ENCODE results near the gene MMS22L.

- TF ChIP-seq POLR2A (IDR thresholded peaks at IDR 0.05): no peak
- TF ChIP-seq CTCF (IDR thresholded peaks at IDR 0.05): no peak
Measured at GRCh38 chr6:97312241-97312640, 29.2 kb upstream of the MMS22L start.

Measured in thyroid gland (tissue), 4 donors.